ENCODE measurements around the gene CCNY. TPM values are rescaled to one million over a fixed set of nuclear protein-coding genes. Genes with fewer than 3 reads are reported as not detected.

Gene CCNY
- total and polyA plus RNA-seq, 8 donors: 10.6 to 41.7 (median 26.6) TPM

GRCh38 chr10:35359056-35359455, 22.7 kb downstream of the CCNY start:
- Histone ChIP-seq H3K4me1 (peaks cover 0 to 10% (median 1%) of the 10 kb centered on the region in 3 donors), H3K36me3 (no peaks in the 10 kb centered on the region), H3K9me3 (no peaks in the 10 kb centered on the region), H3K27ac (no peak overlapping the region), H3K4me3 (no peak overlapping the region), H3K27me3 (no peaks in the 10 kb centered on the region)
- no peak for DNase-seq
- intact Hi-C loops (cut with DNase I): no loop called here
- no peak for ATAC-seq
- 78 to 82% methylated on average over 2 of the region's 2 CpGs for WGBS, 2 donors
- no peak for TF ChIP-seq CTCF (IDR thresholded peaks at IDR 0.05)
- no peak for FAIRE-seq

GRCh38 chr10:35359873-35360272, 23.6 kb downstream of the CCNY start:
- WGBS, 2 donors: 95 to 97% methylated on average over 4 of the region's 4 CpGs
- no peak for DNase-seq
- ATAC-seq: no peak
- Histone ChIP-seq H3K27me3 (no peaks in the 10 kb centered on the region), H3K36me3 (no peaks in the 10 kb centered on the region), H3K9me3 (no peaks in the 10 kb centered on the region), H3K27ac (no peak overlapping the region), H3K4me3 (no peak overlapping the region), H3K4me1 (peaks cover 3 to 16% (median 10%) of the 10 kb centered on the region in 3 donors)
- intact Hi-C loops (cut with DNase I): no loop called here
- no peak for FAIRE-seq
- TF ChIP-seq CTCF (IDR thresholded peaks at IDR 0.05): no peak

GRCh38 chr10:35362701-35363350, 26.5 kb downstream of the CCNY start:
- intact Hi-C loops (cut with DNase I): no loop called here
- FAIRE-seq (no peak), ATAC-seq (no peak), DNase-seq (peak in 1 of 6 donors; percentile 61)
- H3K4me1 ChIP-seq: peaks cover 11 to 22% (median 12%) of the 10 kb centered on the region in 3 donors
- no peak overlapping the region for H3K27ac ChIP-seq
- no peaks in the 10 kb centered on the region for H3K36me3 ChIP-seq
- no peaks in the 10 kb centered on the region for H3K9me3 ChIP-seq
- no peaks in the 10 kb centered on the region for H3K27me3 ChIP-seq
- no peak for TF ChIP-seq CTCF (IDR thresholded peaks at IDR 0.05)
- no peak overlapping the region for H3K4me3 ChIP-seq
- 97% methylated on average over 40 to 41 of the region's 41 CpGs for WGBS, 2 donors

GRCh38 chr10:35363587-35363986, 27.3 kb downstream of the CCNY start:
- FAIRE-seq (no peak), ATAC-seq (no peak), DNase-seq (no peak)
- Histone ChIP-seq H3K36me3 (no peaks in the 10 kb centered on the region), H3K4me3 (no peak overlapping the region), H3K4me1 (peaks cover 18 to 30% (median 19%) of the 10 kb centered on the region in 3 donors), H3K27me3 (no peaks in the 10 kb centered on the region), H3K27ac (no peak overlapping the region), H3K9me3 (no peaks in the 10 kb centered on the region)
- TF ChIP-seq CTCF (IDR thresholded peaks at IDR 0.05): no peak
- intact Hi-C loops (cut with DNase I): no loop called here
- WGBS, 2 donors: 94 to 96% methylated on average over 5 of the region's 5 CpGs

- intact Hi-C loops (cut with DNase I): no loop called here
- 5 to 12% methylated on average over 2 of the region's 2 CpGs for WGBS, 2 donors
- H3K27ac ChIP-seq: peak overlapping the region in 1 of 4 donors; percentile 0
- DNase-seq (no peak), FAIRE-seq (peak; percentile 29), ATAC-seq (peak; percentile 28 to 78 (median 56))
- H3K27me3 ChIP-seq: no peaks in the 10 kb centered on the region
- peaks cover 18 to 40% (median 31%) of the 10 kb centered on the region in 3 donors for H3K4me1 ChIP-seq
- TF ChIP-seq CTCF (IDR thresholded peaks at IDR 0.05): no peak
- H3K4me3 ChIP-seq: no peak overlapping the region
- H3K36me3 ChIP-seq: no peaks in the 10 kb centered on the region
- no peaks in the 10 kb centered on the region for H3K9me3 ChIP-seq
These were observed 28.5 kb downstream of the CCNY start for GRCh38 chr10:35364808-35365207.
